Mesendoderm (in vitro differentiated cells): ENCODE measurements around the gene PPFIBP2.

Experiments
- DNase-seq: peaks from one replicate; pipeline ENCODE4 v3.0.0; 2013
- H2AK5ac ChIP-seq: 2 replicates; pipeline ENCODE4 v1.6.1; 2013; ENCODE audit warnings: low read length, inconsistent platforms
- H2BK120ac ChIP-seq: 2 replicates; pipeline ENCODE4 v1.6.1; 2013; ENCODE audit warnings: low read depth, mild to moderate bottlenecking, low read length, moderate library complexity, mixed read lengths
- H2BK15ac ChIP-seq: replicated peaks from 2 replicates; pipeline ENCODE4 v1.6.1; 2013; ENCODE audit warnings: low read depth, mild to moderate bottlenecking, moderate library complexity
- H2BK5ac ChIP-seq: 2 replicates; pipeline ENCODE4 v1.6.1; 2013; ENCODE audit warnings: low read length, inconsistent platforms
- H3K18ac ChIP-seq: 2 replicates; pipeline ENCODE4 v1.6.1; 2013; ENCODE audit warnings: mild to moderate bottlenecking, low read length, mixed read lengths
- H3K23ac ChIP-seq: one replicate; pipeline ENCODE4 v1.6.1; 2013; ENCODE audit warnings: low read length
- H3K27ac ChIP-seq: 2 replicates; pipeline ENCODE4 v1.5.1; 2013; ENCODE audit warnings: low read depth, mild to moderate bottlenecking, inconsistent platforms, low read length, moderate library complexity
- H3K27me3 ChIP-seq: 2 replicates; pipeline ENCODE4 v1.6.1; 2013; ENCODE audit warnings: low read length, control low read depth, mild to moderate bottlenecking, inconsistent platforms; ENCODE audit not compliant: insufficient read depth, poor library complexity
- H3K36me3 ChIP-seq: 2 replicates; pipeline ENCODE4 v1.6.1; 2013; ENCODE audit warnings: low read length, inconsistent platforms; ENCODE audit not compliant: control insufficient read depth, insufficient read depth
- H3K4ac ChIP-seq: one replicate; pipeline ENCODE4 v1.6.1; 2013; ENCODE audit warnings: low read depth, mild to moderate bottlenecking, low read length, moderate library complexity
- H3K4me1 ChIP-seq: 2 replicates; pipeline ENCODE4 v1.6.1; 2013; ENCODE audit warnings: low read depth, low read length, inconsistent platforms; ENCODE audit not compliant: control insufficient read depth
- H3K4me2 ChIP-seq: 2 replicates; pipeline ENCODE4 v1.6.1; 2013; ENCODE audit warnings: low read length
- H3K4me3 ChIP-seq: 2 replicates; pipeline ENCODE4 v1.5.1; 2013; ENCODE audit warnings: mild to moderate bottlenecking, low read length
- H3K56ac ChIP-seq: one replicate; pipeline ENCODE4 v1.6.1; 2013; ENCODE audit warnings: low read length
- H3K79me1 ChIP-seq: 2 replicates; pipeline ENCODE4 v1.6.1; 2013; ENCODE audit warnings: low read length, inconsistent platforms
- H3K79me2 ChIP-seq: 2 replicates; pipeline ENCODE4 v1.6.1; 2013; ENCODE audit warnings: mild to moderate bottlenecking, low read length; ENCODE audit not compliant: control insufficient read depth, insufficient read depth
- H3K9ac ChIP-seq: 2 replicates; pipeline ENCODE4 v1.6.1; 2013; ENCODE audit warnings: low read length, inconsistent platforms
- H4K5ac ChIP-seq: one replicate; pipeline ENCODE4 v1.6.1; 2013; ENCODE audit warnings: low read length
- H4K8ac ChIP-seq: one replicate; pipeline ENCODE4 v1.6.1; 2013; ENCODE audit warnings: low read depth, mild to moderate bottlenecking, control low read depth, low read length, moderate library complexity
- WGBS: extraction: QIAGEN DNeasy Blood & Tissue Kit; methylation state at CpG from one replicate; pipeline ENCODE4 v1.1.7; 2013; ENCODE audit warnings: low lambda C conversion rate, missing lambda C conversion rate; ENCODE audit not compliant: insufficient coverage; ENCODE audit errors: extremely low coverage; 5-methylcytosine and 5-hydroxymethylcytosine counted together

The PPFIBP2 gene

GRCh38 chr11:7673724-7674434, 160.1 kb downstream of the PPFIBP2 start:
- H3K27ac ChIP-seq, result peak overlapping the region; percentile 88
- H3K79me2 ChIP-seq, result no peaks in the 10 kb centered on the region
- H3K4me1 ChIP-seq, result peaks cover 21% of the 10 kb centered on the region
- H4K8ac ChIP-seq, result no peak overlapping the region
- H2BK120ac ChIP-seq, result peak overlapping the region; percentile 77
- peak overlapping the region; percentile 89 for H3K56ac ChIP-seq
- H3K4me2 ChIP-seq, result peak overlapping the region; percentile 66
- no peaks in the 10 kb centered on the region for H3K27me3 ChIP-seq
- H4K5ac ChIP-seq, result no peak overlapping the region
- H3K9ac ChIP-seq, result peak overlapping the region; percentile 79
- H2BK15ac ChIP-seq, result no peak overlapping the region
- no peak overlapping the region for H3K23ac ChIP-seq
- no CpG with 5 or more reads among the region's 72 CpGs for WGBS
- peak overlapping the region; percentile 98 for H3K4ac ChIP-seq
- H3K18ac ChIP-seq, result peak overlapping the region; percentile 86
- H3K79me1 ChIP-seq, result peaks cover 2% of the 10 kb centered on the region
- H3K4me3 ChIP-seq, result peak overlapping the region; percentile 38
- H2AK5ac ChIP-seq, result no peak overlapping the region
- peak; percentile 91 for DNase-seq
- H2BK5ac ChIP-seq, result peak overlapping the region; percentile 3
- no peaks in the 10 kb centered on the region for H3K36me3 ChIP-seq

- Histone ChIP-seq H3K79me1 (peaks cover 2% of the 10 kb centered on the region), H4K5ac (no peak overlapping the region)
Measured at GRCh38 chr11:7675631-7676030, 161.8 kb downstream of the PPFIBP2 start.

GRCh38 chr11:7677071-7677470, 163.3 kb downstream of the PPFIBP2 start:
- peak; percentile 68 for DNase-seq
- Histone ChIP-seq H3K18ac (no peak overlapping the region), H3K36me3 (no peaks in the 10 kb centered on the region), H2BK15ac (no peak overlapping the region), H3K9ac (no peak overlapping the region), H3K4ac (no peak overlapping the region), H3K23ac (no peak overlapping the region), H4K8ac (no peak overlapping the region), H3K4me3 (no peak overlapping the region), H2AK5ac (no peak overlapping the region), H3K79me2 (no peaks in the 10 kb centered on the region), H3K4me2 (no peak overlapping the region), H2BK120ac (no peak overlapping the region), H4K5ac (no peak overlapping the region), H3K79me1 (peaks cover 2% of the 10 kb centered on the region), H3K4me1 (peaks cover 25% of the 10 kb centered on the region), H2BK5ac (no peak overlapping the region), H3K27me3 (no peaks in the 10 kb centered on the region), H3K27ac (no peak overlapping the region), H3K56ac (no peak overlapping the region)
- no CpG with 5 or more reads among the region's 5 CpGs for WGBS

More at GRCh38 chr11:7675631-7676030, 161.8 kb downstream of the PPFIBP2 start:
- WGBS, result no CpG with 5 or more reads among the region's 3 CpGs
- no peak overlapping the region for H3K9ac ChIP-seq
- no peak overlapping the region for H3K4ac ChIP-seq
- H3K56ac ChIP-seq, result no peak overlapping the region
- no peaks in the 10 kb centered on the region for H3K27me3 ChIP-seq
- H2BK15ac ChIP-seq, result no peak overlapping the region
- no peak overlapping the region for H3K27ac ChIP-seq
- H3K4me2 ChIP-seq, result no peak overlapping the region
- H4K8ac ChIP-seq, result no peak overlapping the region
- no peak overlapping the region for H2BK5ac ChIP-seq
- DNase-seq, result no peak
- H3K4me3 ChIP-seq, result no peak overlapping the region
- no peaks in the 10 kb centered on the region for H3K79me2 ChIP-seq
- peaks cover 25% of the 10 kb centered on the region for H3K4me1 ChIP-seq
- H3K23ac ChIP-seq, result no peak overlapping the region
- no peak overlapping the region for H2AK5ac ChIP-seq
- H3K18ac ChIP-seq, result no peak overlapping the region
- no peaks in the 10 kb centered on the region for H3K36me3 ChIP-seq
- H2BK120ac ChIP-seq, result no peak overlapping the region

GRCh38 chr11:7677796-7678201, 164.0 kb downstream of the PPFIBP2 start:
- no peak for DNase-seq
- no peaks in the 10 kb centered on the region for H3K79me1 ChIP-seq
- no CpG with 5 or more reads among the region's 4 CpGs for whole genome bisulfite sequencing

GRCh38 chr11:7683571-7683970, 169.8 kb downstream of the PPFIBP2 start:
- no peak for DNase-seq
- no peak overlapping the region for H2BK15ac ChIP-seq
- H3K36me3 ChIP-seq, result no peaks in the 10 kb centered on the region
- H3K56ac ChIP-seq, result no peak overlapping the region
- H3K27me3 ChIP-seq, result no peaks in the 10 kb centered on the region
- H2AK5ac ChIP-seq, result no peak overlapping the region
- peaks cover 14% of the 10 kb centered on the region for H3K4me1 ChIP-seq
- H2BK120ac ChIP-seq, result no peak overlapping the region
- no peak overlapping the region for H3K4me3 ChIP-seq
- no CpG with 5 or more reads among the region's 2 CpGs for WGBS
- H4K8ac ChIP-seq, result no peak overlapping the region
- H3K4ac ChIP-seq, result no peak overlapping the region
- H3K9ac ChIP-seq, result no peak overlapping the region
- no peak overlapping the region for H2BK5ac ChIP-seq
- H3K79me1 ChIP-seq, result no peaks in the 10 kb centered on the region
- H3K4me2 ChIP-seq, result no peak overlapping the region
- no peak overlapping the region for H3K27ac ChIP-seq
- H3K79me2 ChIP-seq, result no peaks in the 10 kb centered on the region
- no peak overlapping the region for H3K18ac ChIP-seq
- H3K23ac ChIP-seq, result no peak overlapping the region
- H4K5ac ChIP-seq, result no peak overlapping the region

More at GRCh38 chr11:7677796-7678201, 164.0 kb downstream of the PPFIBP2 start:
- Histone ChIP-seq H2BK5ac (peak overlapping the region; percentile 37), H3K9ac (peak overlapping the region; percentile 16), H3K23ac (no peak overlapping the region), H3K4me3 (no peak overlapping the region), H3K79me2 (no peaks in the 10 kb centered on the region), H4K8ac (no peak overlapping the region), H2AK5ac (peak overlapping the region; percentile 35), H2BK120ac (no peak overlapping the region), H3K4me1 (peaks cover 22% of the 10 kb centered on the region), H3K27me3 (no peaks in the 10 kb centered on the region), H2BK15ac (no peak overlapping the region), H3K27ac (no peak overlapping the region), H3K18ac (no peak overlapping the region), H3K4ac (no peak overlapping the region), H3K4me2 (no peak overlapping the region), H4K5ac (peak overlapping the region; percentile 33), H3K36me3 (no peaks in the 10 kb centered on the region), H3K56ac (peak overlapping the region; percentile 57)

- H3K4me3 ChIP-seq, result no peak overlapping the region
- H3K9ac ChIP-seq, result no peak overlapping the region
- H2BK5ac ChIP-seq, result no peak overlapping the region
- WGBS, result no CpG with 5 or more reads among the region's 4 CpGs
- H3K27me3 ChIP-seq, result no peaks in the 10 kb centered on the region
- no peak overlapping the region for H3K23ac ChIP-seq
- DNase-seq, result no peak
- H3K27ac ChIP-seq, result no peak overlapping the region
- H2BK15ac ChIP-seq, result no peak overlapping the region
- no peak overlapping the region for H2AK5ac ChIP-seq
- H3K4me2 ChIP-seq, result no peak overlapping the region
- H3K79me2 ChIP-seq, result no peaks in the 10 kb centered on the region
- no peaks in the 10 kb centered on the region for H3K36me3 ChIP-seq
- no peaks in the 10 kb centered on the region for H3K79me1 ChIP-seq
- no peak overlapping the region for H4K5ac ChIP-seq
- H3K56ac ChIP-seq, result no peak overlapping the region
- no peak overlapping the region for H4K8ac ChIP-seq
- H3K4ac ChIP-seq, result no peak overlapping the region
- H3K4me1 ChIP-seq, result peaks cover 8% of the 10 kb centered on the region
- H2BK120ac ChIP-seq, result no peak overlapping the region
- no peak overlapping the region for H3K18ac ChIP-seq
Measured at GRCh38 chr11:7686761-7687160, 173.0 kb downstream of the PPFIBP2 start.
